HEK293 (cell line): Measurements from ENCODE around the gene JAZF1.
A peak's percentile ranks its signal among the peaks of the same experiment; 100 is the strongest.

Experiments
- CTCF ChIA-PET: fragments of 350-600 bp; formaldehyde crosslinking; extraction: SDS; loops from one replicate; lab custom pipeline; 2021; ENCODE audit warnings: antibody characterized with exemption; lab: Yijun Ruan, JAX
- POLR2A ChIA-PET: fragments of 300-600 bp; formaldehyde crosslinking; extraction: SDS; loops from one replicate; lab custom pipeline; 2020; ENCODE audit warnings: antibody characterized with exemption, inconsistent platforms; lab: Yijun Ruan, JAX
- H3K27ac ChIP-seq: fragments of 200-500 bp; sonication (Bioruptor generic); 2 replicates; pipeline ENCODE4 v1.5.1; 2014; ENCODE audit warnings: low read depth, low read length, control low read depth, inconsistent platforms; ENCODE audit errors: extremely low read depth
- H3K36me3 ChIP-seq, 2 experiments: fragments of 200-500 bp in 1 of 2; sonication (Bioruptor generic) in 1 of 2; 1 replicate in 1 of 2; 2 replicates in 1 of 2; pipeline ENCODE4 v1.5.1; 2014 to 2017; ENCODE audit warnings: inconsistent platforms in 2 of 2, low read length in 2 of 2; ENCODE audit not compliant: control insufficient read depth in 2 of 2, insufficient read depth in 1 of 2
- H3K4me1 ChIP-seq: fragments of 200-500 bp; sonication (Bioruptor generic); 2 replicates; pipeline ENCODE4 v1.5.1; 2014; ENCODE audit warnings: mild to moderate bottlenecking, low read length, inconsistent platforms; ENCODE audit not compliant: control insufficient read depth, insufficient read depth
- H3K4me3 ChIP-seq: 2 replicates; pipeline ENCODE4 v1.5.1; 2011; ENCODE audit warnings: low read depth, mild to moderate bottlenecking, control low read depth, low read length, moderate library complexity
- H3K9me3 ChIP-seq: fragments of 200-500 bp; sonication (Bioruptor generic); 2 replicates; pipeline ENCODE4 v1.5.1; 2014; ENCODE audit warnings: low read depth, low read length, inconsistent platforms; ENCODE audit not compliant: control insufficient read depth, insufficient read depth
- HIC1 ChIP-seq: fragments of 450-650 bp; formaldehyde crosslinking; IDR thresholded peaks from 2 replicates; pipeline ENCODE4 v1.5.1; 2016; ENCODE audit warnings: missing biosample characterization, missing genetic modification characterization
- PBX3 ChIP-seq: sonication (generic); formaldehyde crosslinking; IDR thresholded peaks from 2 replicates; pipeline ENCODE4 v1.8.1; 2022; ENCODE audit warnings: mild to moderate bottlenecking, moderate library complexity, missing genetic modification reagents
- REST ChIP-seq: fragments of 450-650 bp; formaldehyde crosslinking; IDR thresholded peaks from 2 replicates; pipeline ENCODE4 v1.5.1; 2016; ENCODE audit warnings: missing biosample characterization, missing genetic modification characterization
- SP7 ChIP-seq: fragments of 450-650 bp; formaldehyde crosslinking; IDR thresholded peaks from 2 replicates; pipeline ENCODE4 v1.5.1; 2016; ENCODE audit warnings: missing biosample characterization, missing genetic modification characterization
- ZFHX2 ChIP-seq: fragments of 450-650 bp; formaldehyde crosslinking; conservative IDR thresholded peaks from 2 replicates; pipeline ENCODE4 v1.5.1; 2016; ENCODE audit warnings: missing biosample characterization, missing genetic modification characterization
- ZNF121 ChIP-seq: fragments of 450-650 bp; formaldehyde crosslinking; IDR thresholded peaks from 2 replicates; pipeline ENCODE4 v1.5.1; 2016; ENCODE audit warnings: missing biosample characterization, missing genetic modification characterization
- ZNF148 ChIP-seq: fragments of 450-650 bp; formaldehyde crosslinking; IDR thresholded peaks from 2 replicates; pipeline ENCODE4 v1.5.0; 2017; ENCODE audit warnings: missing biosample characterization, missing genetic modification characterization, borderline replicate concordance
- ZNF175 ChIP-seq: fragments of 450-650 bp; formaldehyde crosslinking; IDR thresholded peaks from 2 replicates; pipeline ENCODE4 v1.5.1; 2016; ENCODE audit warnings: missing biosample characterization, missing genetic modification characterization
- ZNF26 ChIP-seq: fragments of 450-650 bp; formaldehyde crosslinking; IDR thresholded peaks from 2 replicates; pipeline ENCODE4 v1.5.1; 2016; ENCODE audit warnings: missing biosample characterization, missing genetic modification characterization
- ZNF426 ChIP-seq: fragments of 450-650 bp; formaldehyde crosslinking; IDR thresholded peaks from 2 replicates; pipeline ENCODE4 v1.5.1; 2017; ENCODE audit warnings: missing biosample characterization, missing genetic modification characterization, mild to moderate bottlenecking, inconsistent platforms, moderate library complexity
- ZNF521 ChIP-seq: fragments of 450-650 bp; formaldehyde crosslinking; IDR thresholded peaks from 2 replicates; pipeline ENCODE4 v1.5.1; 2017; ENCODE audit warnings: missing biosample characterization, mild to moderate bottlenecking, missing genetic modification characterization
- ZNF571 ChIP-seq: fragments of 450-650 bp; formaldehyde crosslinking; IDR thresholded peaks from 2 replicates; pipeline ENCODE4 v1.5.0; 2017; ENCODE audit warnings: missing biosample characterization, missing genetic modification characterization
- ZNF580 ChIP-seq: fragments of 450-650 bp; formaldehyde crosslinking; IDR thresholded peaks from 2 replicates; pipeline ENCODE4 v1.5.1; 2016; ENCODE audit warnings: missing biosample characterization, missing genetic modification characterization
- ZNF585B ChIP-seq: fragments of 450-650 bp; formaldehyde crosslinking; IDR thresholded peaks from 2 replicates; pipeline ENCODE4 v1.5.1; 2016; ENCODE audit warnings: missing biosample characterization, missing genetic modification characterization
- ZNF777 ChIP-seq: fragments of 450-650 bp; formaldehyde crosslinking; IDR thresholded peaks from 2 replicates; pipeline ENCODE4 v1.5.1; 2017; ENCODE audit warnings: missing biosample characterization, missing genetic modification characterization, borderline replicate concordance
- ZNF830 ChIP-seq: fragments of 450-650 bp; IDR thresholded peaks from 2 replicates; pipeline ENCODE4 v1.5.0; 2018; ENCODE audit warnings: missing biosample characterization, missing genetic modification characterization, low read depth, mild to moderate bottlenecking, moderate library complexity
- ZNF843 ChIP-seq: fragments of 450-650 bp; formaldehyde crosslinking; IDR thresholded peaks from 2 replicates; pipeline ENCODE4 v1.5.1; 2016; ENCODE audit warnings: missing biosample characterization, missing genetic modification characterization
- ZSCAN23 ChIP-seq: fragments of 450-650 bp; formaldehyde crosslinking; IDR thresholded peaks from 2 replicates; pipeline ENCODE4 v1.5.1; 2016; ENCODE audit warnings: missing biosample characterization, missing genetic modification characterization
- ZSCAN4 ChIP-seq: fragments of 450-650 bp; formaldehyde crosslinking; IDR thresholded peaks from 2 replicates; pipeline ENCODE4 v1.5.1; 2017; ENCODE audit warnings: missing biosample characterization, missing genetic modification characterization

Gene JAZF1

GRCh38 chr7:28018856-28019465 lies 161.6 kb downstream of the JAZF1 start (continued):
- no peak for TF ChIP-seq HIC1 (tag by site-specific recombination)
- no peak for TF ChIP-seq ZNF26 (tag by site-specific recombination)
- no peak for TF ChIP-seq ZSCAN23 (tag by site-specific recombination)
- TF ChIP-seq ZNF121 (tag by site-specific recombination), result no peak
- no peak for TF ChIP-seq ZNF830 (tag by site-specific recombination)
- no peak for TF ChIP-seq ZNF521 (tag by site-specific recombination)
- no peak for TF ChIP-seq ZNF571 (tag by site-specific recombination)
- TF ChIP-seq ZNF843 (tag by site-specific recombination), result no peak
- no peak for TF ChIP-seq ZNF777 (tag by site-specific recombination)
- no peak for TF ChIP-seq ZNF148 (tag by site-specific recombination)
- no peak for TF ChIP-seq ZNF175 (tag by site-specific recombination)
- TF ChIP-seq, all 188 proteins: peak for 0

GRCh38 chr7:28018446-28018845 lies 162.1 kb downstream of the JAZF1 start:
- Histone ChIP-seq H3K4me3 (no peak overlapping the region), H3K4me1 (peaks cover 5% of the 10 kb centered on the region; the same call in 1 of the 2 replicates), H3K36me3 (no peaks in the 10 kb centered on the region), H3K9me3 (no peaks in the 10 kb centered on the region), H3K27ac (no peak overlapping the region)
- TF ChIP-seq ZNF585B (tag by site-specific recombination), result no peak
- TF ChIP-seq ZNF426, result no peak
- TF ChIP-seq ZNF580 (tag by site-specific recombination), result no peak
- TF ChIP-seq SP7 (tag by site-specific recombination), result peak; percentile 73
- ChIA-PET POLR2A (no interaction called here), CTCF (interaction anchor here (0.8 to 8.0 kb wide), 4 partner anchors 10 to 273 kb away, joined by 3 to 66 read pairs (median 5); no protein-coding TSS in a partner anchor)

GRCh38 chr7:28018020-28018419 lies 162.6 kb downstream of the JAZF1 start:
- Histone ChIP-seq H3K27ac (no peak overlapping the region), H3K4me1 (peaks cover 5% of the 10 kb centered on the region; the same call in 1 of the 2 replicates), H3K4me3 (no peak overlapping the region), H3K36me3 (no peaks in the 10 kb centered on the region), H3K9me3 (no peaks in the 10 kb centered on the region)
- POLR2A ChIA-PET, result no interaction called here
- CTCF ChIA-PET, result interaction anchor here (0.8 to 8.0 kb wide), 3 partner anchors 78 to 273 kb away, joined by 4 to 66 read pairs (median 7); no protein-coding TSS in a partner anchor
- TF ChIP-seq ZSCAN23 (tag by site-specific recombination) (no peak), ZFHX2 (peak; percentile 18), ZSCAN4 (tag by site-specific recombination) (no peak), PBX3 (CRISPR knock-in tag) (no peak), REST (tag by site-specific recombination) (no peak)
